NCI-H1417 treated with DMSO at 0.1 percent for 48 hours (cell line): ENCODE data around the gene ASTN1.

Source experiments
- DNase-seq: peaks from one replicate; lab custom pipeline; 2025; lab: John Stamatoyannopoulos, UW

ASTN1 gene

GRCh38 chr1:176993587-176993986, 170.9 kb downstream of the ASTN1 start:
- no peak for DNase-seq

- DNase-seq, result no peak
These were observed 174.8 kb downstream of the ASTN1 start for GRCh38 chr1:176989754-176990153.

- DNase-seq, result no peak
These were observed 175.5 kb downstream of the ASTN1 start for GRCh38 chr1:176989023-176989422.

GRCh38 chr1:176987016-176987415, 177.5 kb downstream of the ASTN1 start:
- DNase-seq, result no peak

- DNase-seq, result no peak
These were observed 180.8 kb downstream of the ASTN1 start for GRCh38 chr1:176983731-176984130.

GRCh38 chr1:176976771-176977170, 187.7 kb downstream of the ASTN1 start:
- DNase-seq, result no peak

GRCh38 chr1:176976225-176976624, 188.3 kb downstream of the ASTN1 start:
- no peak for DNase-seq

- DNase-seq, result no peak
These were observed 199.8 kb downstream of the ASTN1 start for GRCh38 chr1:176964687-176965086.

- no peak for DNase-seq
These were observed 201.3 kb downstream of the ASTN1 start for GRCh38 chr1:176963181-176963580.

GRCh38 chr1:176961678-176962077, 202.8 kb downstream of the ASTN1 start:
- DNase-seq, result no peak

GRCh38 chr1:176959191-176959820, 205.2 kb downstream of the ASTN1 start:
- DNase-seq, result no peak

GRCh38 chr1:176957603-176958002, 206.9 kb downstream of the ASTN1 start:
- no peak for DNase-seq

GRCh38 chr1:176954242-176954641, 210.3 kb downstream of the ASTN1 start:
- DNase-seq, result no peak

GRCh38 chr1:176950736-176951324, 213.7 kb downstream of the ASTN1 start:
- no peak for DNase-seq

GRCh38 chr1:176949033-176949662, 215.4 kb downstream of the ASTN1 start:
- DNase-seq, result no peak

- no peak for DNase-seq
These were observed 219.9 kb downstream of the ASTN1 start for GRCh38 chr1:176944606-176945005.

- no peak for DNase-seq
These were observed 220.7 kb downstream of the ASTN1 start for GRCh38 chr1:176943783-176944182.

- DNase-seq, result no peak
These were observed 222.2 kb downstream of the ASTN1 start for GRCh38 chr1:176942346-176942745.

GRCh38 chr1:176939993-176940392, 224.5 kb downstream of the ASTN1 start:
- DNase-seq, result no peak

- DNase-seq, result no peak
These were observed 226.1 kb downstream of the ASTN1 start for GRCh38 chr1:176938375-176938774.

- no peak for DNase-seq
These were observed 230.1 kb downstream of the ASTN1 start for GRCh38 chr1:176934370-176934769.

- DNase-seq, result no peak
These were observed 232.1 kb downstream of the ASTN1 start for GRCh38 chr1:176932114-176933104.
